Calu3 (cell line): ENCODE results near the gene PSMB5. TPM values are rescaled to one million over a fixed set of nuclear protein-coding genes. Genes with fewer than 3 reads are reported as not detected.
"Not testable (repeated sequence)": the region's sequence is repeated elsewhere in the genome, so short reads cannot be mapped to it uniquely, and the experiment has no call there.

Source experiments
- BruUV-seq: library from RNA; stranded (reverse); fragments of 400-500 nt; replicated peaks from 2 replicates; lab custom pipeline; 2021; lab: Mats Ljungman, UMichigan
- CTCF ChIA-PET: fragments of 300-600 bp; sonication (Branson Sonifier 250); formaldehyde crosslinking; loops from one replicate; lab custom pipeline; 2022; ENCODE audit warnings: antibody characterized with exemption; lab: Charles Lee
- DNase-seq: peaks from one replicate; pipeline ENCODE4 v3.0.0; 2022
- H3K27ac Mint-ChIP-seq: one replicate; pipeline ENCODE4 v1.8.0; 2022; ENCODE audit warnings: mixed read lengths; ENCODE audit not compliant: unreplicated experiment
- H3K27me3 Mint-ChIP-seq: one replicate; pipeline ENCODE4 v1.8.0; 2022; ENCODE audit warnings: mixed read lengths; ENCODE audit not compliant: unreplicated experiment
- H3K36me3 Mint-ChIP-seq: one replicate; pipeline ENCODE4 v1.8.0; 2022; ENCODE audit warnings: mild to moderate bottlenecking, moderate library complexity, mixed read lengths; ENCODE audit not compliant: insufficient read depth, unreplicated experiment
- H3K4me1 Mint-ChIP-seq: one replicate; pipeline ENCODE4 v1.8.0; 2022; ENCODE audit warnings: mild to moderate bottlenecking, low read depth, mixed read lengths; ENCODE audit not compliant: unreplicated experiment
- H3K4me3 Mint-ChIP-seq: one replicate; pipeline ENCODE4 v1.8.0; 2022; ENCODE audit warnings: mild to moderate bottlenecking, low read depth, moderate library complexity, mixed read lengths; ENCODE audit not compliant: unreplicated experiment
- H3K9me3 Mint-ChIP-seq: one replicate; pipeline ENCODE4 v1.8.0; 2022; ENCODE audit warnings: low read depth, mixed read lengths; ENCODE audit not compliant: unreplicated experiment
- CTCF ChIP-seq: fragments of 200-600 bp; IDR thresholded peaks from one replicate; pipeline ENCODE4 v1.8.0; 2022; ENCODE audit warnings: antibody characterized with exemption; ENCODE audit not compliant: unreplicated experiment
- intact Hi-C: fragments of 100-400 bp; cut with micrococcal nuclease; formaldehyde crosslinking; loops from one replicate; pipeline ENCODE4 v1.10.0; 2022; ENCODE audit not compliant: unreplicated experiment
- total RNA-seq: library from RNA; stranded (reverse); gene quantifications from 2 replicates; pipeline ENCODE4 v1.2.3, GENCODE V29; 2022

The PSMB5 gene
- total RNA-seq, 1 experiment from 2014 or later: 121 TPM

- CTCF ChIA-PET: interaction anchor here (0.6 kb wide), 1 partner anchor 98 kb away, joined by 4 read pairs; no protein-coding TSS in a partner anchor
- DNase-seq: no peak
- Mint-ChIP-seq H3K4me1 (no peaks in the 10 kb centered on the region), H3K27me3 (no peaks in the 10 kb centered on the region), H3K27ac (no peak overlapping the region), H3K36me3 (peaks cover 5% of the 10 kb centered on the region), H3K4me3 (no peak overlapping the region), H3K9me3 (no peaks in the 10 kb centered on the region)
- no TSS peak for BruUV-seq
- intact Hi-C loops: no loop called here
- TF ChIP-seq CTCF: no peak
Observed at GRCh38 chr14:23020143-23021128, 14.3 kb downstream of the PSMB5 start.

DNA sequence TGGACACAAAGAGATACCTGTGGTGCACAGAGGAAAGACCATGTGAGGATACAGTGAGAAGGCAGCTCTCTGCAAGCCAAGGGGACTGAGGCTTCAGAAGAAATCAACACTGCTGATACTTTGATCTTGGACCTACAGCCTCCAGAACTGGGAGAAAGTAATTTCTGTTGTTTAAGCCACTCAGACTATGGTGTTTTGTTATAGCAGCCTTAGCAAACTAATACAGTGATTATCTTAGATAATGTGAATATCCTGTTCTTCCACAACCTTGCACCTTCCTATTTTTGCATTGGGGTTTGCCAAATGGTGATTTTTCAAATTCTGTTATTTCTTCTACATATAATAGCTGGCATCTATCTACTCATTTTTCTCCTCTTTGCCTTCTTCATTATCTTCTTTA lies 16.6 kb downstream of the PSMB5 start:
- no peak for DNase-seq
- Mint-ChIP-seq H3K27ac (no peak overlapping the region), H3K9me3 (no peaks in the 10 kb centered on the region), H3K4me1 (no peaks in the 10 kb centered on the region), H3K36me3 (no peaks in the 10 kb centered on the region), H3K27me3 (no peaks in the 10 kb centered on the region), H3K4me3 (no peak overlapping the region)
- no peak for TF ChIP-seq CTCF
- CTCF ChIA-PET: no interaction called here
- no TSS peak for BruUV-seq
- intact Hi-C loops: no loop called here

DNA sequence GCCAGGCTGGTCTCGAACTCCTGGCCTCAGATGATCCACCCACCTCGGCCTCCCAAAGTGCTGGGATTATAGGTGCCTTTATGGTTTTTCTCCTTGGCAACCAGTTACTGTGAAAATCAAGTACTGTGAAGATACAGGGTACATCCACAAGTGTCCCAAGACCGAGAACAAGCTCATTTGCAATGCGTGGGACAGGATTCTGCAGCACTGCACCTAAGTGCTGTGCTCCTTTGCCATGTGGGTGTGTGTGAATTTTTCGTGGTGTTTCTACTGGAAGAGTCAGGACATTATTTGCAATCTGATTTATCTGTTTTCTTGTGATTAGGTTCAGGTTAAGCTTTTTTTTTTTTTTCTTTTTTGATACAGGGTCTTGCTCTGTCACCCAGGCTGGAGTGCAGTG lies 17.6 kb downstream of the PSMB5 start:
- no peak overlapping the region for H3K4me3 Mint-ChIP-seq
- H3K36me3 Mint-ChIP-seq: no peaks in the 10 kb centered on the region
- intact Hi-C loops: no loop called here
- BruUV-seq: no TSS peak
- no peaks in the 10 kb centered on the region for H3K27me3 Mint-ChIP-seq
- H3K9me3 Mint-ChIP-seq: no peaks in the 10 kb centered on the region
- no peak for DNase-seq
- no peaks in the 10 kb centered on the region for H3K4me1 Mint-ChIP-seq
- CTCF ChIA-PET: interaction anchor here (0.5 kb wide), 1 partner anchor 163 kb away, joined by 6 read pairs; no protein-coding TSS in a partner anchor
- TF ChIP-seq CTCF: no peak
- no peak overlapping the region for H3K27ac Mint-ChIP-seq

DNA sequence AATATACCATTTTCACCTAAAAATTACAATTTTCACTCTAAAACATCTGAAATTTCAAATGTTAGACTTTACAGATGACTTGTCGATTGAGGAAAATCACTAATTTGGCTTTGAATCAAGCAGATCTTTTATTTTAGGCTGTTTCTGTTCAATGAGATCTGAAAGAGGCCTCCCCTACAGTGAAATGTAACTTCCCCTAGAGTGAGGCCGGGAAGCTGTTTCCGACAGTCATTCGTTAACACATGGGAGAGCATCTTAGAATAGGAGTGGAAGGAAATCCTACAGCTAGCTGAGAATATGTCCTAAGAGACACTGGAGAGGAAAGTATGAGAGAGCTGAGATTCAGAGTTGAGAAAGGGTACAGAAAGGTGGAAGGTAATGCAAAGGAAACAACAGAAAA lies 19.1 kb downstream of the PSMB5 start:
- intact Hi-C loops: no loop called here
- no peak for TF ChIP-seq CTCF
- H3K4me3 Mint-ChIP-seq: no peak overlapping the region
- no peaks in the 10 kb centered on the region for H3K4me1 Mint-ChIP-seq
- peaks cover 5% of the 10 kb centered on the region for H3K36me3 Mint-ChIP-seq
- no peaks in the 10 kb centered on the region for H3K9me3 Mint-ChIP-seq
- CTCF ChIA-PET: interaction anchor here (0.8 kb wide), 1 partner anchor 9 kb away, joined by 3 read pairs; no protein-coding TSS in a partner anchor
- no peak for DNase-seq
- no peak overlapping the region for H3K27ac Mint-ChIP-seq
- BruUV-seq: no TSS peak
- no peaks in the 10 kb centered on the region for H3K27me3 Mint-ChIP-seq

DNA sequence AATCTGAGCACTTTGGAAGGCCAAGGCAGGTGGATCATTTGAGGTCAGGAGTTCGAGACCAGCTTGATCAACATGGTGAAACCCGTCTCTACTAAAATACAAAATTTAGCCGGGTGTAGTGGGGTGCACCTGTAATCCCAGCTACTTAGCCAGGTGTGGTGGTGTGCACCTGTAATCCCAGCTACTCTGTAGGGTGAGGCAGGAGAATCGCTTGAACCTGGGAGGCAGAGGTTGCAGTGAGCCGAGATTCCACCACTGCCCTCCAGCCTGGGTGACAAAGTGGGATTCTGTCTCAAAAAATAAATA lies 21.0 kb downstream of the PSMB5 start:
- CTCF ChIA-PET, H3K27ac Mint-ChIP-seq, H3K4me1 Mint-ChIP-seq, BruUV-seq, H3K4me3 Mint-ChIP-seq, DNase-seq, intact Hi-C loops, H3K27me3 Mint-ChIP-seq, H3K9me3 Mint-ChIP-seq: not testable (repeated sequence)
- H3K36me3 Mint-ChIP-seq: peaks cover 16% of the 10 kb centered on the region
